ENCODE results near the gene RPIA. TPM values are rescaled to one million over a fixed set of nuclear protein-coding genes. Genes with fewer than 3 reads are reported as not detected.

RPIA gene
- total and polyA plus RNA-seq, 9 of the 15 experiments (the other 6 are each of a cell fraction or from before 2014, with no cell fraction given), result 7.8 to 41.2 (median 25.8) TPM

- TF ChIP-seq CHD7 (IDR thresholded peaks at IDR 0.05; ENCODE audit: low read depth, low read length) (no peak), HNRNPK (IDR thresholded peaks at IDR 0.05; ENCODE audit: low read depth, low read length, poor library complexity, severe bottlenecking) (no peak), CTBP1 (IDR thresholded peaks at IDR 0.05; ENCODE audit: borderline replicate concordance) (peak; percentile 72; the same call in 1 of the 2 replicates), CXXC5 (CRISPR knock-in tag; IDR thresholded peaks at IDR 0.05) (peak; percentile 41), PCBP2 (IDR thresholded peaks at IDR 0.05; ENCODE audit: low read depth, low read length, poor library complexity, severe bottlenecking) (no peak), ZNF280B (CRISPR knock-in tag; IDR thresholded peaks at IDR 0.05) (no peak), PKNOX1 (IDR thresholded peaks at IDR 0.05) (peak; percentile 29; the same call in 1 of the 2 replicates), JUN (IDR thresholded peaks at IDR 0.05; ENCODE audit: borderline replicate concordance, low read depth, low read length) (no peak), JUN (CRISPR knock-in tag; IDR thresholded peaks at IDR 0.05; ENCODE audit: borderline replicate concordance) (no peak), MEIS2 (IDR thresholded peaks at IDR 0.05; ENCODE audit: partially characterized antibody) (peak; percentile 7), ZNF830 (CRISPR knock-in tag; IDR thresholded peaks at IDR 0.05) (no peak), EP300 (IDR thresholded peaks at IDR 0.05; ENCODE audit: low read length) (0 out of 2 replicates have a peak, but pooled peaks have one; percentile 3)
Measured at GRCh38 chr2:88753833-88754584, 62.5 kb downstream of the RPIA start (continued).
